Measurements from ENCODE around the gene PLEKHF1.
"Not testable (repeated sequence)": the region's sequence is repeated elsewhere in the genome, so short reads cannot be mapped to it uniquely, and the experiment has no call there.

PLEKHF1 gene

GRCh38 chr19:29708554-29709439 is 43.5 kb downstream of the PLEKHF1 start:
- intact Hi-C loops (cut with DNase I): no loop called here
- DNase-seq: peak in 1 of 42 donors; percentile 31

GRCh38 chr19:29709440-29709798 is 44.2 kb downstream of the PLEKHF1 start:
- intact Hi-C loops (cut with DNase I); DNase-seq: not testable (repeated sequence)

- intact Hi-C loops (cut with DNase I): loop anchor here (10.0 kb wide), 1 partner anchor 47 kb away; the partner anchor contains the start of gene PLEKHF1
Observed at GRCh38 chr19:29711584-29712132, 46.4 kb downstream of the PLEKHF1 start.

GRCh38 chr19:29712744-29713516 is 47.7 kb downstream of the PLEKHF1 start:
- no peak for DNase-seq
- intact Hi-C loops (cut with DNase I): loop anchor here (10.0 kb wide), 1 partner anchor 48 kb away; the partner anchor contains the start of gene PLEKHF1

More at GRCh38 chr19:29711584-29712132, 46.4 kb downstream of the PLEKHF1 start:
- DNase-seq: no peak

- intact Hi-C loops (cut with DNase I): loop anchor here (2.0 to 10.0 kb wide), 3 partner anchors 20 to 108 kb away; partner anchors contain the start of genes PLEKHF1 and POP4
- DNase-seq: peak in 1 of 42 donors; percentile 26
Observed at GRCh38 chr19:29714371-29714952, 49.2 kb downstream of the PLEKHF1 start.

GRCh38 chr19:29714953-29715700 is 49.9 kb downstream of the PLEKHF1 start, which contains the start of gene C19orf12:
C19orf12 (minus strand) TSS chr19:29715261; CDS start chr19:29708413, 6,848 bp downstream.
- peak; percentile 29 to 85 (median 74) for DNase-seq
- intact Hi-C loops (cut with DNase I): loop anchor here (2.0 to 10.0 kb wide), 3 partner anchors 20 to 108 kb away; partner anchors contain the start of genes PLEKHF1 and POP4

GRCh38 chr19:29715701-29716581 is 50.7 kb downstream of the PLEKHF1 start:
- intact Hi-C loops (cut with DNase I): loop anchor here (2.0 to 10.0 kb wide), 3 partner anchors 21 to 109 kb away; partner anchors contain the start of genes PLEKHF1 and POP4
- peak in 1 of 42 donors; percentile 25 for DNase-seq

GRCh38 chr19:29717051-29717450 is 51.8 kb downstream of the PLEKHF1 start:
- intact Hi-C loops (cut with DNase I): loop anchor here (10.0 kb wide), 1 partner anchor 52 kb away; the partner anchor contains the start of gene PLEKHF1

GRCh38 chr19:29724102-29724641 is 58.9 kb downstream of the PLEKHF1 start:
- intact Hi-C loops (cut with DNase I): no loop called here
- DNase-seq: peak in 40 of 42 donors; percentile 21 to 79 (median 56)

More at GRCh38 chr19:29717051-29717450, 51.8 kb downstream of the PLEKHF1 start:
- DNase-seq: no peak

GRCh38 chr19:29724746-29725145 is 59.5 kb downstream of the PLEKHF1 start:
- intact Hi-C loops (cut with DNase I): no loop called here
- DNase-seq: no peak
